HCT116 (cell line): ENCODE measurements around the gene ELF3. TPM values are rescaled to one million over a fixed set of nuclear protein-coding genes. Genes with fewer than 3 reads are reported as not detected.
"Not testable (repeated sequence)": the region's sequence is repeated elsewhere in the genome, so short reads cannot be mapped to it uniquely, and the experiment has no call there.

Experiments used
- ATAC-seq: fragments of 200-7000 bp; cut with Tn5 transposase; 2 replicates; pipeline ENCODE4 v1.9.1; 2020; ENCODE audit warnings: mild to moderate bottlenecking, moderate library complexity
- BruUV-seq: library from RNA; stranded (reverse); fragments of 400-500 nt; replicated peaks from 2 replicates; lab custom pipeline; 2021; lab: Mats Ljungman, UMichigan
- CTCF ChIA-PET: fragments of 300-600 bp; sonication (Branson Sonifier 250); formaldehyde crosslinking; loops from one replicate; lab custom pipeline; 2021; ENCODE audit warnings: antibody characterized with exemption; lab: Charles Lee
- POLR2A ChIA-PET: fragments of 300-600, 350-600 bp; sonication (Branson Sonifier 250); formaldehyde crosslinking; loops from one replicate; lab custom pipeline; 2021; ENCODE audit warnings: antibody characterized with exemption; lab: Charles Lee
- RAD21 ChIA-PET, 2 experiments: fragments of 300-600 bp; sonication (Branson Sonifier 250); formaldehyde crosslinking; loops; one replicate each; lab custom pipeline; 2023; ENCODE audit warnings: low total read pairs in 2 of 2; ENCODE audit not compliant: uncharacterized antibody in 2 of 2, unreplicated experiment in 2 of 2, low non-redundant PET in 1 of 2; lab: Charles Lee
- DNase-seq: peaks from one replicate; pipeline ENCODE4 v3.0.0-alpha.2; 2010; ENCODE audit warnings: low read depth, low spot score
- H2AFZ ChIP-seq: fragments of 200-600 bp; shearing (Covaris generic), sonication (generic); 2 replicates; pipeline ENCODE4 v1.6.1; 2017; ENCODE audit warnings: low read depth, mixed run types, mixed read lengths, antibody characterized with exemption, low read length; ENCODE audit not compliant: poor library complexity, severe bottlenecking
- H3K27ac ChIP-seq: 2 replicates; pipeline ENCODE4 v1.5.1; 2012; ENCODE audit warnings: low read depth, low read length
- H3K27me3 ChIP-seq: fragments of 200-600 bp; sonication (generic); 2 replicates; pipeline ENCODE4 v1.6.1; 2016; ENCODE audit warnings: mixed run types, low read length, mixed read lengths; ENCODE audit not compliant: insufficient read depth
- H3K36me3 ChIP-seq, 2 experiments: fragments of 200-500 bp in 1 of 2; fragments of 200-600 bp in 1 of 2; sonication (Bioruptor generic) in 1 of 2; sonication (generic) in 1 of 2; 2 replicates each; pipeline versions ENCODE4 v1.5.1 to v1.6.1; 2014 to 2016; ENCODE audit warnings: low read length in 2 of 2, inconsistent platforms in 1 of 2, mixed read lengths in 1 of 2, mixed run types in 1 of 2; ENCODE audit not compliant: insufficient read depth in 2 of 2, control insufficient read depth in 1 of 2
- H3K4me1 ChIP-seq, 2 experiments: fragments of 200-600 bp in 1 of 2; sonication (generic) in 1 of 2; 2 replicates each; pipeline versions ENCODE4 v1.5.1 to v1.6.1; 2012 to 2017; ENCODE audit warnings: low read length in 2 of 2, inconsistent platforms in 1 of 2, mild to moderate bottlenecking in 1 of 2, mixed read lengths in 1 of 2, mixed run types in 1 of 2, moderate library complexity in 1 of 2; ENCODE audit not compliant: insufficient read depth in 2 of 2, control insufficient read depth in 1 of 2
- H3K4me2 ChIP-seq: fragments of 200-600 bp; sonication (generic); 2 replicates; pipeline ENCODE4 v1.6.1; 2017; ENCODE audit warnings: mixed run types, low read length, mixed read lengths
- H3K4me3 ChIP-seq, 2 experiments: fragments of 200-600 bp in 1 of 2; sonication (generic) in 1 of 2; replicated peaks in 1 of 2; 2 replicates each; pipeline ENCODE4 v1.5.1; 2011 to 2016; ENCODE audit warnings: low read length in 2 of 2, control low read depth in 1 of 2, low read depth in 1 of 2, mild to moderate bottlenecking in 1 of 2, mixed read lengths in 1 of 2, mixed run types in 1 of 2
- H3K79me2 ChIP-seq: fragments of 200-600 bp; sonication (generic); 2 replicates; pipeline ENCODE4 v1.6.1; 2017; ENCODE audit warnings: mild to moderate bottlenecking, mixed run types, low read length, moderate library complexity, mixed read lengths; ENCODE audit not compliant: insufficient read depth
- H3K9ac ChIP-seq: fragments of 200-600 bp; sonication (generic); 2 replicates; pipeline ENCODE4 v1.6.1; 2016; ENCODE audit warnings: low read length, mixed read lengths
- H3K9me2 ChIP-seq: fragments of 200-600 bp; sonication (generic), shearing (Covaris generic); 2 replicates; pipeline ENCODE4 v1.6.1; 2017; ENCODE audit warnings: mixed run types, mild to moderate bottlenecking, moderate library complexity; ENCODE audit not compliant: insufficient read depth
- H3K9me3 ChIP-seq, 2 experiments: fragments of 200-500 bp in 1 of 2; fragments of 200-600 bp in 1 of 2; sonication (Bioruptor generic) in 1 of 2; sonication (generic) in 1 of 2; 2 replicates each; pipeline ENCODE4 v1.6.1; 2014 to 2017; ENCODE audit warnings: low read length in 2 of 2, mixed read lengths in 2 of 2, inconsistent platforms in 1 of 2, low read depth in 1 of 2, mild to moderate bottlenecking in 1 of 2, mixed run types in 1 of 2, moderate library complexity in 1 of 2; ENCODE audit not compliant: control insufficient read depth in 1 of 2, insufficient read depth in 1 of 2
- H4K20me1 ChIP-seq: fragments of 200-600 bp; sonication (generic), shearing (Covaris generic); 2 replicates; pipeline ENCODE4 v1.6.1; 2017; ENCODE audit warnings: mixed run types, mild to moderate bottlenecking, moderate library complexity; ENCODE audit not compliant: insufficient read depth
- EZH2 ChIP-seq: fragments of 200-600 bp; sonication (generic); IDR thresholded peaks from 2 replicates; pipeline ENCODE4 v1.6.1; 2017; ENCODE audit warnings: antibody characterized with exemption, mixed run types
- FOSL1 ChIP-seq: IDR thresholded peaks from 2 replicates; pipeline ENCODE4 v1.6.1; 2012; ENCODE audit warnings: low read depth
- POLR2AphosphoS5 ChIP-seq: IDR thresholded peaks from 2 replicates; pipeline ENCODE4 v1.6.1; 2011; ENCODE audit warnings: mild to moderate bottlenecking, low read depth, low read length, moderate library complexity
- RAD21 ChIP-seq: IDR thresholded peaks from 2 replicates; pipeline ENCODE4 v1.6.1; 2012; ENCODE audit warnings: low read depth, mild to moderate bottlenecking
- SIN3A ChIP-seq: IDR thresholded peaks from 2 replicates; pipeline ENCODE4 v1.6.1; 2012; ENCODE audit warnings: low read depth
- TCF7L2 ChIP-seq: IDR thresholded peaks from 2 replicates; pipeline ENCODE4 v1.7.0; 2011; ENCODE audit warnings: borderline replicate concordance, inconsistent platforms; ENCODE audit not compliant: insufficient read depth, insufficient read length; ENCODE audit errors: extremely low read depth
- intact Hi-C: fragments of 100-400 bp; cut with micrococcal nuclease; formaldehyde crosslinking; loops from 2 replicates; pipeline ENCODE4 v1.10.0; 2022
- total RNA-seq: library from RNA; stranded (reverse); gene quantifications from one replicate; pipeline ENCODE4 v1.2.1, GENCODE V29; 2021; ENCODE audit not compliant: unreplicated experiment
- TF ChIP-seq, protein P1 (sequence below): IDR thresholded peaks from 2 replicates; pipeline ENCODE4 v1.6.1; 2012

ELF3 gene
- total RNA-seq, 1 experiment from 2014 or later = 200 TPM

DNA sequence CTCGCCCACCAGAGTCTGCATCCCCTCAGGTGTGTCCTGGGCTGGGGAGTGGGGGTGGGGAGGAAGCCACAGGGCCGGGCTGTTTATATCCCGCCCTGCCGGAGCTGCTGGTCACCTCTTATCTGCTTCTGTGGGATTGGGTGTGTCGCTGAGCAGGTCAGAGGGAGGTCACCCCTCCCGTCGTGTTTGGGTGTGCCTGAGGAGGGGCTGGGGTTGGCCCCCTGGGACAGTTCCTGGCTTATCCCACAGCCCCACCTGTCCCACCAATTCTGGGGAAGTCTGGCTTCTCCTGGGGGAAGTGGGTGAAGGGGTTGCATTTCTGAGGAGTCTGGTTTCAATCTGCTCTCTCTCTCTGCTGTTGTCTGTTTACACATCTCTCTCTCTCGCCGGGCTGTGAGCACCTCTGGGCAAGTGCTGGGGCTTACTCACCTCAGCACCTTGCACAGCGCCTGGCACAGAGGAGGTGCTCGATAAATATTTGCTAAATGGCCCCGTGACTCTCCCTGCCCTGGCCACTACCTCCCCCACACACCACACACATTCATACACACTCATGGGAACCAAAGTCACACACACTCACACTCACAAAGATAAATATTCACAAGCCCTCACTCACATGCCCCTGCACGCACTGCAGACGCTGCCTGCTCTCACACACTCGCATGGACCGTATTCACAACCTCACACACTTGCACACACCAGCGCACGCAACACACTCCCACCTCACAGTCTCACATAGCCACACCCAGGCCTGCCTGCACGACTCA is 8.3 kb downstream of the ELF3 start:
- CTCF ChIA-PET = interaction anchor here (0.7 to 2.3 kb wide), 3 partner anchors 55 to 94 kb away, joined by 3 to 9 read pairs (median 3); no protein-coding TSS in a partner anchor
- Histone ChIP-seq H3K36me3 (peaks cover 6 to 12% of the 10 kb centered on the region in 2 experiments; a peak in 3 of 4 replicates), H3K9ac (peak overlapping the region; percentile 66), H3K27me3 (no peaks in the 10 kb centered on the region), H2AFZ (no peak overlapping the region), H3K4me3 (peak overlapping the region; percentile 23 to 48), H4K20me1 (no peaks in the 10 kb centered on the region), H3K4me1 (peaks cover 92 to 100% of the 10 kb centered on the region in 2 experiments), H3K9me3 (no peaks in the 10 kb centered on the region), H3K27ac (peak overlapping the region; percentile 94), H3K4me2 (peak overlapping the region; percentile 83), H3K79me2 (peaks cover 15% of the 10 kb centered on the region; the same call in 1 of the 2 replicates), H3K9me2 (no peaks in the 10 kb centered on the region)
- RAD21 ChIA-PET = interaction anchor here (1.1 to 1.4 kb wide), 3 partner anchors 9 to 100 kb away, joined by 3 to 4 read pairs (median 4); no protein-coding TSS in a partner anchor
- intact Hi-C loops = loop anchor here (1.0 kb wide), 1 partner anchor 8 kb away; the partner anchor contains the start of gene ELF3
- POLR2A ChIA-PET = interaction anchor here (1.3 to 9.1 kb wide), 9 partner anchors 7 to 116 kb away, joined by 5 to 174 read pairs (median 6); partner anchors contain the start of gene ELF3
- TF ChIP-seq EZH2 = no peak
- TF ChIP-seq RAD21 = no peak
- TF ChIP-seq FOSL1 = no peak
- peak; percentile 23 for TF ChIP-seq POLR2AphosphoS5
- TF ChIP-seq, protein P1, sequence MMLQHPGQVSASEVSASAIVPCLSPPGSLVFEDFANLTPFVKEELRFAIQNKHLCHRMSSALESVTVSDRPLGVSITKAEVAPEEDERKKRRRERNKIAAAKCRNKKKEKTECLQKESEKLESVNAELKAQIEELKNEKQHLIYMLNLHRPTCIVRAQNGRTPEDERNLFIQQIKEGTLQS = no peak
- no peak for TF ChIP-seq SIN3A
- TF ChIP-seq TCF7L2 = no peak
- DNase-seq (peak; percentile 81), ATAC-seq (peak; percentile 75)
- BruUV-seq = no TSS peak

DNA sequence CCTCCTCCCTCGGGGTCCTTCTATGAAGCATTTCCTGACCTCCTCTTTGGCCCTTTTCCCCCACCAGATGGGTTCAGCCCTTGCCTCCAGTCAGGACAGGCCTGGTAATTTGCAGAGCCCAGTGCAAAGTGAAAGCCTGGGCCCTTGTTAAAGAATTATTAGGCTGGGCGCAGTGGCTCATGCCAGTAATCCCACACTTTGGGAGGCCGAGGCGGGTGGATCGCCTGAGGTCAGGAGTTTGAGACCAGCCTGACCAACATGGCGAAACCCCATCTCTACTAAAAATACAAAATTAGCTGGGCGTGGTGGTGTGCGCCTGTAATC is 8.8 kb downstream of the ELF3 start:
- intact Hi-C loops, H3K9me2 ChIP-seq, ATAC-seq, DNase-seq, H3K27me3 ChIP-seq, H4K20me1 ChIP-seq, H2AFZ ChIP-seq, H3K9me3 ChIP-seq, RAD21 ChIA-PET, H3K36me3 ChIP-seq, BruUV-seq: not testable (repeated sequence)
- Histone ChIP-seq H3K79me2 (peaks cover 11% of the 10 kb centered on the region; the same call in 1 of the 2 replicates), H3K27ac (peak overlapping the region; percentile 94), H3K4me1 (peaks cover 95 to 100% of the 10 kb centered on the region in 2 experiments), H3K4me2 (peak overlapping the region; percentile 83), H3K4me3 (peak overlapping the region; percentile 23 to 48; a peak in 3 of 4 replicates), H3K9ac (peak overlapping the region; percentile 66)
- ChIA-PET POLR2A (interaction anchor here (9.1 kb wide), 1 partner anchor 8 kb away, joined by 174 read pairs; the partner anchor contains the start of gene ELF3), CTCF (interaction anchor here (0.7 kb wide), 1 partner anchor 65 kb away, joined by 3 read pairs; no protein-coding TSS in a partner anchor)
